Mesodermal cell (in vitro differentiated cells): ENCODE results near the gene TDRD7.

Experiments used
- H3K27ac ChIP-seq: 2 replicates; pipeline ENCODE4 v1.7.0; 2013; ENCODE audit warnings: mild to moderate bottlenecking, low read depth, low read length, moderate library complexity; ENCODE audit not compliant: severe bottlenecking
- H3K36me3 ChIP-seq: 2 replicates; pipeline ENCODE4 v1.7.1; 2013; ENCODE audit warnings: mild to moderate bottlenecking, low read length, moderate library complexity; ENCODE audit not compliant: control insufficient read depth, insufficient read depth
- H3K4me1 ChIP-seq: one replicate; pipeline ENCODE4 v1.7.1; 2013; ENCODE audit warnings: mild to moderate bottlenecking, low read length; ENCODE audit not compliant: insufficient read depth, control insufficient read depth, poor library complexity, severe bottlenecking
- H3K4me3 ChIP-seq: 2 replicates; pipeline ENCODE4 v1.7.0; 2013; ENCODE audit warnings: low read length, control low read depth, mild to moderate bottlenecking; ENCODE audit not compliant: insufficient read depth, poor library complexity, severe bottlenecking; ENCODE audit errors: extremely low read depth
- H3K9me3 ChIP-seq: 2 replicates; pipeline ENCODE4 v1.7.1; 2013; ENCODE audit warnings: mild to moderate bottlenecking, low read length, moderate library complexity; ENCODE audit not compliant: control insufficient read depth
- WGBS, 2 experiments: methylation state at CpG; one replicate each; pipeline ENCODE4 v1.1.5; 2013; ENCODE audit warnings: missing lambda C conversion rate in 2 of 2; ENCODE audit not compliant: insufficient coverage in 2 of 2; 5-methylcytosine and 5-hydroxymethylcytosine counted together

The TDRD7 gene

DNA sequence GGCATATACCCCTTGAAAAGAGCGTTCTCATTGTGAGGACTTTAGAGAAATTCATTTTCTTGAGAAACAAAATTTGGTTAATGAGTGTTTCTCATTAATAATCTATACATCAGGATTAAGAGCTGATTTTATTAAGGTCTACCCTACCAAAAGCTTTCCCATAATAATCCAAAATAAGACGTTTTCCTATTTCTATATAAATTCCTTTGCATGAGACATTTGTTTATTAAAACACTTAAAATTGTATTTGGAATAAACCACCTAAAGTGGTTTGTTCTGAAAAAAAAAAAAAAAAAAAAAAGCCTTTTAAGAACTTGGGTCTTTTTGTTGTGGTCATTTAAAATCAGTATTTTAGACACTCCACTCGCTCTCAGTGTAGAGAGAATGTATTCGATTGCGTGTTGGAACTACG is 88.9 kb downstream of the TDRD7 start:
- Histone ChIP-seq H3K36me3 (no peaks in the 10 kb centered on the region), H3K27ac (no peak overlapping the region), H3K9me3 (no peaks in the 10 kb centered on the region), H3K4me3 (peak overlapping the region; percentile 24), H3K4me1 (peaks cover 18% of the 10 kb centered on the region)
- 0% methylated on average over 3 of the region's 6 CpGs; no CpG with 5 or more reads in 1 of the 2 experiments for WGBS, 2 experiments

DNA sequence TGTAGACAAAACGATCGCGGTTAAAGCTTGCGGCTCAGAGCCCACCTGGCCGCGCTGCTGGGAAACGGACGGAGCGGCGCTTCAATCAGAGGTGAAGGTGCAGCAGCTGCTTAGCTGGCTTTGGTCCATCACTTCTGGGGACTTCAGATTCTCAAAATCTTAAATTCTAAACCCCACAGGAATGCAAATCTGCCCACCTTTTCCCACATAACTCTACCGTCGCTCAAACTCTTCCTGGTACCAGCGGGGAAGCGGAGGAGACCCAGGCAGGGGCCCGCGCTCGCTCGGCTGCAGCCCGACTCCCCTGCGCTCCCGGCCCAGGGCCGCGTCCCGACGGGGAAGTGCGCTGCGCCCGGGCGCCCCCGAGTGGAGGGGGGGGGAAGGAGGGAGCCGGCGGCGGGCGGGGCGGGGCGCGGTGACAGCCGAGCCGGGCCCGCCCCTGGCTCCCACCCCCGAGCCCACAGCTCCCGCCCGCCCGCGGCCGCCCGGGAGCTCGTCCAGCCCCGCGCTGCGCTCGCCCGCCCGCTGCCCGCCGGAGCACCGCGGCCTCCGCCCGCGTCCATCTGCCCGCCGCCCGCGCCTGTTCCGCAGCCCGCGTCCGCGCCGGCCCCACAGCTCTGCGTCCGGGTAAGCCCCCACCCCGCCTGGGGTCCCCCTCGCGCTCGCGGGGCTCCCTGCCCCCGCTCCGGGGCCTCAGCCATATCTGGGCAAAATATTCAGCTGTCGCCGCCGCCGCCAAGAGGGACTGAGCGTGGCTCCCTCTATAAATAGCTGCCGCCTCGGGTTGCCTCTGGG is 89.5 kb downstream of the TDRD7 start, which contains the start of gene TMOD1:
Gene TMOD1, plus strand, starts transcription at position 490 of the 795 bp plus-strand sequence. CDS start 22,523 bp downstream, outside the sequence.
- Histone ChIP-seq H3K9me3 (no peaks in the 10 kb centered on the region), H3K36me3 (no peaks in the 10 kb centered on the region), H3K4me1 (peaks cover 18% of the 10 kb centered on the region), H3K4me3 (peak within 1 kb of the TSS; percentile 47), H3K27ac (no peak within 1 kb of the TSS)
- WGBS, 2 experiments, result 0 to 1% methylated on average over 45 of the region's 87 CpGs

DNA sequence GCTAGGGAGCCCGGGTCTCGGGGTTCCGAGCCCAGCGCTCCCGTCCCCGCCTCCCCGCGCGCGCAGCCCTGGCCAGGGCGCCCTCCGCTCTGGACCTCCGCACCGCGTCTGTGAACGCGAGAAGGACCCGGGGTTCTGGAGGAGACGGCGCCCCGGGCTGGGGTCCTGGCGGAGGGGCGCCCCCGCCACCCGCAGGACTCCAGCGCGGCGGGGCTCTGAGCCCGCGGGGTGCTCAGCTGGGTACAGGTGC is 90.0 kb downstream of the TDRD7 start:
- H3K4me1 ChIP-seq, result peaks cover 18% of the 10 kb centered on the region
- WGBS, 2 experiments, result 0 to 1% methylated on average over 8 to 22 of the region's 30 CpGs
- peak overlapping the region; percentile 47 for H3K4me3 ChIP-seq

DNA sequence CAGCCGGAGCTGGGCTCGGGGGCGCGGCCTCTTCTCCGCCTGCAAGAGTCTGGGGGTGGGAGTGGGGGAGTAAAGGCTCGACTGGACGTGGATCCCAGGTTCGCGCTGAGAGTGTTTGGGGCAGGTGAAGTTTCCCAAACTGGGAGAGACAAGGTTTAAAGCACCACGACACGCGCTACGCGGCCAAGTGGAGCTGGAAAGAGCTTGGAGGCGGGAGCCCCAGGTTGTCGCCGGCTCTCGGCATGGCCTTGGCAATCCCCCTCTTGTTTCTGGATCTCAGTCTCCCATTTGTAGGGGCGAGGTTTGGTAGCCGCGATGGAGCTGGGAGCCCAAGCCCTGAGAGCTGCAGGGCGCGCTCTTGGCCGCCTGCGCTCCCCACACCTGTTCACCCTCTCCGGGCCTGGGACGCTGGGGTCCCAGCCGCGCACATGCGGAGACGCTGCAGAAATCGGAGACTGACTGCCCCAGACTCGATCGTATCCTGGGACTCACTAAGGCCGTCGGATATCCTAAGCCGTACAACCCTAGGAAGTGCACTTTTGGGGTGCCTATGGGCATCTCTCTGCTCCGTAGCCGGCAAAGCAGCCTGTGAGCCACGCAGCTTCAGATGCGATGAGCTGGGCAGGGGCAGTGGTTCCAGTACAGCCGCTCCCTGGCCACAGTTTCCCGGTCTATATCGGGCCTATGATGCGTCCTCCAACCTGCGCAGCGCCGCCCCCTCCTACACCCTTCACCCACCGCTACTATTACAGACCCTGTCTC is 90.5 kb downstream of the TDRD7 start:
- Histone ChIP-seq H3K27ac (no peak overlapping the region), H3K4me1 (peaks cover 18% of the 10 kb centered on the region), H3K4me3 (peak overlapping the region; percentile 47), H3K36me3 (no peaks in the 10 kb centered on the region), H3K9me3 (no peaks in the 10 kb centered on the region)
- 1 to 2% methylated on average over 31 to 45 of the region's 49 CpGs for WGBS, 2 experiments

More for the DNA sequence above, 90.0 kb downstream of the TDRD7 start:
- Histone ChIP-seq H3K27ac (no peak overlapping the region), H3K9me3 (no peaks in the 10 kb centered on the region), H3K36me3 (no peaks in the 10 kb centered on the region)

DNA sequence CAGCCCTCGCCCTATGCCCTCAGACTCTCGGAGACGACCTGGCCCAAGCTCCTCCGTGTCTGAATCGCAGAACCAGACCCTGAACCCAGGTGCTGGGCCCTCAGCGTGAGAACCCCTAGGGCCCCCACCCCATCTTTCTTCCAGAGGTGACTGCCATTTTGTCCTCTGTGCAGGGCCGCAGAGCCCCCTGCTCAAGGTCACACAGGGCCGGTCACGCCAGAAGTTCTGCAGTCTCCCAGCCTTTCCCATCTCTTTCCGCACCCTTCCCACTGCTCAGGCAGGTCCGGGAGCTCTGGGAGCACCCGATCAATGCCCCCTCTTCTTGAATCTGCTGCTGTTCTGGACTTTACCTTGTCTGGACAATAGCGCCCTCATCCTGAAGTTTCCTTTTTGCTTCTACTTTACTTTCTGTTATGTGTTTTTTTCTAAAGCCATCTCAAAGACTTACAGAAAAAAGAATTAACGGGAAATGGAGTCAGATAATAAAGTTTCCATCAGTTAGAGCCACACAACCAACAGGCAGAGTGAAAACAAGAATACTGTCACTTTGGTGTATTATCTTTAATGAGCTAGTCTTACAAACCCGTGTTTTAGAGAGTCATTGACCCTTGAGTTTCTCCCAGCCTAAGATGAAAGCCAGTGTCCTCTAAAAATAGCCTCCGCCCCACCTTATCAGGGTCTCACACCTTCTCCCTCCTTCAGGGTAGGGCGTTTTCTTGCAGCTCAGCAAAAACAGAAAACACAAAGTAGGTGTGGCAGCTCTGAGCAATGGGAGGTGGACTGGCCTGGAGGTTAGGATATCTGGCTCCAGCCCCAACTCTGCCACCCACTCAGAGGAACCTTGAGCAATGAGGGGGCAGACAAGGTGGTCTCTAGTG is 91.3 kb downstream of the TDRD7 start:
- H3K27ac ChIP-seq, result no peak overlapping the region
- H3K4me1 ChIP-seq, result peaks cover 18% of the 10 kb centered on the region
- no peaks in the 10 kb centered on the region for H3K36me3 ChIP-seq
- H3K4me3 ChIP-seq, result peak overlapping the region; percentile 47
- 11 to 18% methylated on average over 11 to 12 of the region's 17 CpGs for WGBS, 2 experiments
- no peaks in the 10 kb centered on the region for H3K9me3 ChIP-seq

DNA sequence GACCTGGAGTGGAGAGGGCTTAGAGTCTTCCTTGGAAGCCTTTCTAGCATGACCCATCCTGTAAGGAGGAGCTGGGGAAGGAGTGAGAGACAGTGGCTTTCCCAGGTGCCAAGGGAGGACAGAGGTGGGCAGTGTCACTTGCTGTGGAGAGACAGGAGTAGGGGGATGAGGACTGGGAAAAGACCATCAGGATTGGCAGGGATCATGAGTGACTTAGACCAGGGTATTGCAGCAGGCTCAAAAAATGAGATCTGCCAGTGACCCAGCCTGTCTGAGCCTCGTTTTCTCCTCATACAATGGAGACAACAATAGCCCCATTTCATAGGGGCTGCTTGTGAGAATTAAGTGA is 91.9 kb downstream of the TDRD7 start:
- Histone ChIP-seq H3K4me3 (no peak overlapping the region), H3K27ac (no peak overlapping the region), H3K36me3 (no peaks in the 10 kb centered on the region), H3K4me1 (peaks cover 18% of the 10 kb centered on the region), H3K9me3 (no peaks in the 10 kb centered on the region)
- 67% methylated on average over 1 of the region's 1 CpG; no CpG with 5 or more reads in 1 of the 2 experiments for WGBS, 2 experiments

DNA sequence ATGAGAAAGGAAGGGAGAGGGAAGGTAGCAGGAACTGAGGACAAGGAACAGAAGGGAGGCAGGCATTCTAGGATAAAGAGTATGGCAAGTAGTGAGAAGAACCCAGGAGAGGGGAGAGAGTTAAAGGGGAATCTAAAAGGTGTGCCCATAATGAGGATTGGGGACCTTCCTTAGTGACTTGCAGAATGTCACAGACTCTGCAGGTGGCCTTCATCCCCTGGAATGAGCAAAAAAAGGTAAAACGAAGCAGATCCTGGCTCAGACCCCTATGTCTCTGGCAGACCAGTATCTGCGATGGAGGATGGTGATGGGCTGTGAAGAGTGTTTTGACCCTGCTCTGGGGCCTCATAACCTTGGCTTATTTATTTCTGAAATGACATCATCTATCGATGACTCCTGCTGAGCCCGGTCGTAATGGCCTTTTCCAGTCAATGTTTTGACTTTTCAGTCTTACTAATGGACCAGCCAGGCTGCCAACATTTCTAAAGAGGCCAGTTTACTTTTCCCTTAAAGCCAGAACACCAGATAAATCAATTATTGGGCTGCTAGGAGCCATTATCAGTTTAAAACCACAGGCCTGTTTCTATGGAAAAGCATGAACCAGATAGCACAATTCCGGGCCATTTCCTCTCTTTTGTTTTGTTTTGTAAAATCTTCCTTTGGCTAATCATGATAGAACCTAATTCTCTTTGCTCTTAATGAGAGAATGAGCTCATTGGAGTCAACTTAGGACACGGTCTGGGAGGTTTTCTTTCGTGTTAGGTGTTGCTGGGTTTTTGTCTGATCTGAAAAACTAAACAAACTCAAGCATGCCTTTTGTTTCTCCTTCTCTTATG is 92.7 kb downstream of the TDRD7 start:
- H3K27ac ChIP-seq, result peak overlapping the region; percentile 58
- H3K9me3 ChIP-seq, result no peaks in the 10 kb centered on the region
- H3K4me3 ChIP-seq, result no peak overlapping the region
- H3K4me1 ChIP-seq, result peaks cover 18% of the 10 kb centered on the region
- WGBS, 2 experiments, result 69 to 85% methylated on average over 5 to 6 of the region's 8 CpGs
- H3K36me3 ChIP-seq, result no peaks in the 10 kb centered on the region

DNA sequence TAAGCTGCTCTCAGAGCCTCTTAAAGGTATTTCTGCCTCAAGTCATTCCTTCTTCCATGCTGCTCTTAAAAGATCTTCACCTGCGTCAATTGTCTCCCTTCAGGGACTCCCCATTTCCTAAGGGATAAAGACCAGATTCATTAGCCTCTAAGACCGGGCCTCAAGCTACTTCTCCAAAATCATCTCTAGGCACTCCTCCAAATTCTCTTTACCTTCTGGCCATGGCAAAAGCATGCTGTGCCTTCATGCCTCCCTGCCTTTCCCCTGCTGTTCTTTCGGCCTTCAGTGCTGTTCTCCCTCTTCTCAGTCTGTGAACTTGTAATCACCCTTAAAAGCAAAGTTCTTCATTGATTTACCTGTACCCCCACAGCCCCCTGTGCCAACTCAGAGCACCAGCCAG is 93.9 kb downstream of the TDRD7 start:
- Histone ChIP-seq H3K36me3 (no peaks in the 10 kb centered on the region), H3K4me1 (peaks cover 18% of the 10 kb centered on the region), H3K9me3 (no peaks in the 10 kb centered on the region), H3K4me3 (no peak overlapping the region), H3K27ac (no peak overlapping the region)
- WGBS, 2 experiments, result 92 to 93% methylated on average over 3 of the region's 3 CpGs

DNA sequence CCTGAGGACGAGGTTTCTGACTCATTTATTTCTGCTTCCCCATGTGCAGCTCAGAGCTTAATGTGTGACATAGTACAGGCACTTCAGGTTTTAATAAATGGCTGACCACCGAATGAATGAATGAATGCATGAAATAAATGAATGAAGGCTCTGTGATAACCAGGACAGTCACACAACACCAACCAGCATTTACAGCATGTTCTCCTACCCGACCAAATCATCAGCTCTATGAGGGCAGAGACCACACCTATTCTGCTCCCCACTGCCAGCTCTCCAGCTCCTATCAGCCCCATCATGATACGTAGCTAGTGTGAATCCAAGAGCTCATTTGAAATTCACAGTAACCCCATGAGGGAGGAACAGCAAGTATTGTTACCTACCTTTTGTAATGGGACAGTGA is 94.4 kb downstream of the TDRD7 start:
- no peak overlapping the region for H3K4me3 ChIP-seq
- 87% methylated on average over 2 of the region's 4 CpGs for WGBS, 2 experiments
- H3K27ac ChIP-seq, result no peak overlapping the region
- H3K4me1 ChIP-seq, result peaks cover 18% of the 10 kb centered on the region
- no peaks in the 10 kb centered on the region for H3K36me3 ChIP-seq
- H3K9me3 ChIP-seq, result no peaks in the 10 kb centered on the region

DNA sequence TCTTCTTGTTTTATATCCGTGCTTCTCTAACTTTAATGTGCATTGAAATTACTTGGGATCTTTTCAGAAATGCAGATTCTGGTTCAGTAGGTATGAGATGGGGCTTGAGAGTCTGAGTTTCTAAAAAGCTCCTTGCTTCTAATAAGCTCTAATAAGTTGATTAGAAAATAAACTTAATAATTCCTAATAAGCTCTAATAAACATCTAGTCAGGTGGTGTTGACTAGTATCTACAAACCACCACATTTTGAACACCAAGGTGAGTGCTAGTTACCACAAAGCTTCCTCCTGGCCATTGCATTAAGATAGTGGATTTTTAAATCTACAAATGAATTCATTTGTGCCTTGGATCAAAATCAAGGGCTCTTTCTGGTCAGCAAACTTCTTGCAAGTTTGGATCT is 94.9 kb downstream of the TDRD7 start:
- H3K36me3 ChIP-seq, result no peaks in the 10 kb centered on the region
- WGBS, 2 experiments, result 80% methylated on average over 1 of the region's 1 CpG; no CpG with 5 or more reads in 1 of the 2 experiments
- no peaks in the 10 kb centered on the region for H3K9me3 ChIP-seq
- no peak overlapping the region for H3K27ac ChIP-seq
- no peak overlapping the region for H3K4me3 ChIP-seq
- H3K4me1 ChIP-seq, result peaks cover 18% of the 10 kb centered on the region
